Measurements from ENCODE around the gene PDE5A. TPM values are rescaled to one million over a fixed set of nuclear protein-coding genes. Genes with fewer than 3 reads are reported as not detected.
"Not testable (repeated sequence)": the region's sequence is repeated elsewhere in the genome, so short reads cannot be mapped to it uniquely, and the experiment has no call there.

Gene PDE5A
- total RNA-seq, 2 donors from 2014 or later, result 12.5 to 31.9 TPM

- no peaks in the 10 kb centered on the region for H3K27me3 ChIP-seq
- H3K36me3 ChIP-seq (replicated peaks in 1 of 2; ENCODE audit: insufficient read depth in 1 of 2, low read depth in 2 of 2), result no peaks in the 10 kb centered on the region
- no peak overlapping the region for H3K27ac ChIP-seq
- TF ChIP-seq POLR2A (IDR thresholded peaks at IDR 0.05) (no peak), CTCF (IDR thresholded peaks at IDR 0.05) (no peak)
- H3K9me3 ChIP-seq, result no peaks in the 10 kb centered on the region
- DNase-seq (no peak), ATAC-seq (no peak)
- intact Hi-C loops (cut with DNase I), result no loop called here
- peaks cover 4% of the 10 kb centered on the region for H3K4me1 ChIP-seq
- H3K4me3 ChIP-seq, result no peak overlapping the region
These were observed 13.2 kb upstream of the PDE5A start for GRCh38 chr4:119641765-119642164.

- Histone ChIP-seq H3K27ac (no peak overlapping the region), H3K36me3 (replicated peaks in 1 of 2; ENCODE audit: insufficient read depth in 1 of 2, low read depth in 2 of 2) (no peaks in the 10 kb centered on the region), H3K9me3 (no peaks in the 10 kb centered on the region), H3K27me3 (no peaks in the 10 kb centered on the region), H3K4me1 (no peaks in the 10 kb centered on the region), H3K4me3 (no peak overlapping the region)
- DNase-seq (no peak), ATAC-seq (no peak)
- WGBS, 2 donors, result 32 to 52% methylated on average over 1 of the region's 1 CpG
- TF ChIP-seq POLR2A (IDR thresholded peaks at IDR 0.05), result no peak
- TF ChIP-seq CTCF (IDR thresholded peaks at IDR 0.05), result no peak
- intact Hi-C loops (cut with DNase I), result loop anchor here (10.0 kb wide), 1 partner anchor 406 kb away; no protein-coding TSS in a partner anchor
These were observed 9.8 kb upstream of the PDE5A start for GRCh38 chr4:119638359-119638758.

- not testable (repeated sequence) for ATAC-seq; DNase-seq; H3K4me3 ChIP-seq; H3K4me1 ChIP-seq; H3K9me3 ChIP-seq; H3K36me3 ChIP-seq (replicated peaks in 1 of 2; ENCODE audit: insufficient read depth in 1 of 2, low read depth in 2 of 2); H3K27me3 ChIP-seq; H3K27ac ChIP-seq
- intact Hi-C loops (cut with DNase I), result loop anchor here (10.0 kb wide), 1 partner anchor 408 kb away; no protein-coding TSS in a partner anchor
These were observed 8.2 kb upstream of the PDE5A start for GRCh38 chr4:119636851-119637250.

GRCh38 chr4:119632216-119632615, 3.6 kb upstream of the PDE5A start:
- TF ChIP-seq POLR2A (IDR thresholded peaks at IDR 0.05), result no peak
- no peak for TF ChIP-seq CTCF (IDR thresholded peaks at IDR 0.05)
- Histone ChIP-seq H3K4me3 (no peak overlapping the region), H3K9me3 (no peaks in the 10 kb centered on the region), H3K27ac (no peak overlapping the region), H3K27me3 (no peaks in the 10 kb centered on the region), H3K4me1 (peaks cover 5% of the 10 kb centered on the region), H3K36me3 (replicated peaks in 1 of 2; ENCODE audit: insufficient read depth in 1 of 2, low read depth in 2 of 2) (no peaks in the 10 kb centered on the region)
- DNase-seq (no peak), ATAC-seq (no peak)
- 54 to 66% methylated on average over 1 of the region's 1 CpG for WGBS, 2 donors
- intact Hi-C loops (cut with DNase I), result loop anchor here (5.0 to 10.0 kb wide), 2 partner anchors 150 to 413 kb away; no protein-coding TSS in a partner anchor

- WGBS, 2 donors, result 0 to 2% methylated on average over 11 to 12 of the region's 12 CpGs
These were observed 503 bp upstream of the PDE5A start for GRCh38 chr4:119629142-119629471.

More at GRCh38 chr4:119629142-119629471, 503 bp upstream of the PDE5A start:
- H3K4me3 ChIP-seq, result peak overlapping the region in 1 of 2 donors; percentile 83
- H3K36me3 ChIP-seq (replicated peaks in 1 of 2; ENCODE audit: insufficient read depth in 1 of 2, low read depth in 2 of 2), result no peaks in the 10 kb centered on the region
- ATAC-seq, result peak; percentile 30
- H3K9me3 ChIP-seq, result no peaks in the 10 kb centered on the region
- TF ChIP-seq CTCF (IDR thresholded peaks at IDR 0.05) (no peak), POLR2A (IDR thresholded peaks at IDR 0.05) (no peak)
- intact Hi-C loops (cut with DNase I), result loop anchor here (10.0 kb wide), 1 partner anchor 64 kb away; no protein-coding TSS in a partner anchor
- H3K27me3 ChIP-seq, result no peaks in the 10 kb centered on the region
- DNase-seq, result no peak
- H3K27ac ChIP-seq, result peak overlapping the region; percentile 22 to 88 (median 82)
- peaks cover 5% of the 10 kb centered on the region for H3K4me1 ChIP-seq
